Activated T-cell treated with anti-CD3 and anti-CD28 coated beads for 4 hours (primary cell): ENCODE results near the gene ABCA1.
"Not testable (repeated sequence)": the region's sequence is repeated elsewhere in the genome, so short reads cannot be mapped to it uniquely, and the experiment has no call there.

Experiments used
- DNase-seq: peaks from one replicate; pipeline ENCODE4 v3.0.0-alpha.2; 2020

ABCA1 gene

DNA sequence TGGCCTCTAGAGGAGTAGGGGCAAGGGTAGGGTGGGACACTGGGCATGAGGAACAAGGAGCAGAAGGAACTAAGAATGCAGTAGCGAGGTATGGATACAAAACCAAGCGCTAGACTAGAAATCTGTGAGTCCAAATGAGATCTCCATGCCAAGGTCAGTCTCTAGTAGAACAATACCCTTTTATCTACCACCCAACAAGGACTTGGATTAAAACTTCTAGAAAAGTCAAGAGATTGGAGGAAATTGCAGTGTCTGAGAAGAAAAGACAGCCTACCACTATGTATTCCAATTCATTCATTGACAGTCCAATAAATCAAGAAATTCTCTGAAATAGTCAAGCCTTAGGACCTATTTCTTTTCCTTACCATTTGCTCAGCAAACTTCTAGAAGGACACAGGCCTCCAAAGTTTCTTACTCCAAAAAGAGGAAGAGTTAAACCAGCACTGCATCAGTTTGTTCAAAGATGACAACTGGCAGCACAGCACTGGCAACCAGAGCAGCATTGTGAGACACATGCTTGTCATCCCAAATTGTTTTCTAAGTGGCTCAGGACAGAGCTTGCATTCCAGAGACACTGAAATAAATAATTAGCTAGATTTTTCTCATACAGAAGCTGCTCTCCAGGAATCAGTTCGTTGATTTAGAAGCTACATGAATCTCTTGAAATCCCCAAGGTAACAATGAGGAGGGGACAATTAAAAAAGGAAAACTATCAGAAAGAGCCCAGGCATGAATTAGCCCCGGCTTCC is 22.6 kb downstream of the ABCA1 start:
- no peak for DNase-seq

DNA sequence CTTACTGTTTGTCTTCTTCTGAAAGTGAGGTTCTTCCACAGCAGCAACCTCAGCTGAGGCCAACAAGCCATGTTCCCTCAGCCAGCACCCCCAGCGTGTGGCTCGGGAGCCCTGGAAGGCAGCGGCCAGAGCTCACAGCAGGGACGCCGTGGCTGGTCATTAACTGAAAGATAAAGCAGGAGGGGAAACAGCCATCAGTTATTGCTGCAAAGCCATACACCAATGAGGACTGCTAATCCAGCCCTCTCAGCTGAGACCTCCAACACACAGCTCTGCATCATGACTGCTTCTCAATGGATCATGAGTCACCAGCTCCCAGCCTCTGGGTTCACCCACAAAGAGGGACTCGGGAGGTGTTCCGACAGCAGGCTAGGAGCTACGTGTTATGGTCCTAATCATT is 24.3 kb downstream of the ABCA1 start:
- no peak for DNase-seq

DNA sequence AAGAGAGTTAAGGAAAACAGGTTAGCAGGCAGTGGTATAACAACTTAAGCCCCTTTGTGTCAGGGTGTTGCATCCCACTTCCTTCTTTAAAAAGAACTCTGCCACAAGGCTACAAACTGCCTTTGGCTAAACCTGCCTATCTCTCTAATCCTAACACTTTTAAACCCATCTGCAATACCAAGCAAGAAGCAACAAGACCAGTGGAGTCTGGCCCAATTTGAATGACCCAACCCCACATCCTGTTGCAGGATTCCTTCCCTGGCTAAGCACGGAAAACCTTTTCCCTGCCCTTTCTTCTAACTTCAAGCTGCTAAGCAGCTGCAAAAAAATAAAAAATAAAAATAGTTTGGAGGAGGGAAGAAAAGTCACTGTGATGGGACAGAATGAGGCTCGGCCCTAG is 27.1 kb downstream of the ABCA1 start:
- no peak for DNase-seq

DNA sequence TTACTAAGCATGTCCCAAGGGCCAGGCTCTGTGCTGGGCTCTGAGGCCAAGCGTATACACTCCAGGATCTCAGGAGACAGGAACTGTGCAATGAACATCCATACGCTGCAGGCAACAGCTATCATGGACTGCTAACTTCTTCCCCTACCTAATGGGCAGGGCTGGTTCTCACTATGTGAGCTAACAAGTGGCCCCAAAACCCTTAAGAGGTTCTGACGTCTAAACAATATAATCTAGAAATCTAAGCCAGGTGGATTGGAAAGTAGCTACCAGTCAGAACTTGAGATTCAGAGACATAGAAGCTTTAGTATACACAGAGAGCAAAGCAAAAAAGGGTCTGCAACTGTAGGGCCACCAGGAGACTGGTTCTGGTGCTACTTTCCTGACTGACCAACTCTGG is 27.6 kb downstream of the ABCA1 start:
- no peak for DNase-seq

DNA sequence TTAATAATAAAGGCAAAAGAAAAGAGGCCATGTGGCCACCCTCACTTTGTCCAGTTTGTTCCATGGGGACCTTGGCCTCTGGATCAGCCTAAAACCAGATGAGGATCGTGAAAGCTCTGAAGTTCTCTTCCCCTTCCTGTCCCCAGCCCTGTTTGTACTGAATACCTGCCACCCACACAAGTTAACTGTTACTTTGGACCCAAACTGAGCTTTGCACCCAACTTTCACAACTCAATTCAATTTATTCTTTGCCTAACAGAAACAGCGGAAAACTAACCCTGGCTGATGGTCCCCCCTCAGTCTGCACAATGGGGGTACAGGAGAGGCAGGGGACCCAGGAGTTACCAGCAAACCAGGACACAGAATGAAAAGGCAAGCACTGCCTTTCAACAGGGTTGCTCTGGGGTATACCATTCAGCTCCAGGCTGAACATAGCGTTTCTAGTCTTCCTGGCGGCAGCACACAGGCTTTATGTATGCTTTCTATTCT is 28.2 kb downstream of the ABCA1 start:
- DNase-seq, result no peak

DNA sequence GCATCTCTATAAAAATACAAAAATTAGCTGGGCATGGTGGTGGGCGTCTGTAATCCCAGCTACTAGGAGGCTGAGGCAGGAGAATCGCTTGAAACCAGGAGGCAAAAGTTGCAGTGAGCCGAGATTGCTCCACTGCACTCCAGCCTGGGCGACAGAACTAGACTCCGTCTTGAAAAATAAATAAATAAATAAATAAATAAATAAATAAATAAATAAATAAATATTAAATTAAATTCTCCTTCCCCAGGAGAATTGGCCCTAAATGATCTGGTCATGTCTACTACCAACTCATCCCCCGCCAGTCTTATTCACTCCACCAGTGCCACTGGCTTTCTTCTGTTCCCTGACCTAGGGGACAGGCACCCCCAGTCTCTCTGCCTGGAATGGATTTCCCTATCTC is 29.6 kb downstream of the ABCA1 start:
- DNase-seq, result not testable (repeated sequence)

DNA sequence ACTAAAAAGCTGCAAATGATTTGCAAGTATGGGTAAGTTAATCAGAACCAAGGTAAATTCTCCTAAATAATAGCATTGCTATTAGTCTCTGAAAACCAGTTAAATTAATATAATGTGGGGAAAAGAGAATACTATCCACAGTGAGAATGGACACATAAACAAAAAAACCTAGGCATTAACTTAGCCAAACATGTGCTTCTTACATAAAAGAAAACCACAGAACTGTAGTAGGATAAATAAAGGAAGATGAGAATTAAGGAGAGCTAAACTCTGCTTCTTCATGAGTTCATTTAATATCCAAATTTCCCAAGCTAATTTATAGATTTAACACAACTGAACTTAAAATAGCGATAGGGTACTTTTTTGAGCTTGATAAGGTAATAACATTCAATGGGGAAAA is 31.8 kb downstream of the ABCA1 start:
- DNase-seq, result no peak

DNA sequence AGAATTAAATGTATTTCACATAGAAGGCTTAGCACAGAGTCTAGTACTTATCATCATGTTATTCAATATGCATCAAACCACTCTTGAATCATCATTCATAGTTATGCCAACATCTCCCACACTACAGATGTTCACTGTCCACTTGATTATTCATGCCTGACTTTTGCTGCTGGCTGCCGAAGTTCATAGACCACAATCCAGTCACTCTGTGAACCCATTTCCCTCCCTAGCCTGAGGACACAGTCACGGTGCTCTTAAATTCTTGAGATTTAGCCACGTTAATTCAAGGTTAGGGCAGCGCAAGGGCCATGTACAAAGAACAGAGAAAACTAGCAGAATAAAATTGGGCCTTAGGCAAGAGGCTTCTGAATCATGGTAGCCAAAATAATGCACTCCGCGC is 32.4 kb downstream of the ABCA1 start:
- no peak for DNase-seq

DNA sequence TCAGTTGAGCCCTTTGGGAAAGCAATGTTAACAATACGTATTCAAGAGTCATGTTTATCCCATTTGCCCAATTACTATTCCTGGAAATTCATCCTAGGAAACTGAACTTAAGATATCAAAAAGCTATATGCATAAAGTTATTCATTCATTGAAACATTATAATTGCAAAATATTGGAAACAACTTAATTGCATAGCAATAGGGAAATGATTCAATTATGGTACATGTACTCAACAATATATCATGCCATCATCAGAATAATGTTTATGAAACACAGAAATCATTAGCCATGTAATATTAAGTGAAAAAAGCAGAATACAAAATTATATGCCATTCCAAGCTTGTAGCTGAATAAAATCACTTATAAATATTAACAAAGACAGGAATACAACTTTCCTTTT is 35.3 kb downstream of the ABCA1 start:
- no peak for DNase-seq

DNA sequence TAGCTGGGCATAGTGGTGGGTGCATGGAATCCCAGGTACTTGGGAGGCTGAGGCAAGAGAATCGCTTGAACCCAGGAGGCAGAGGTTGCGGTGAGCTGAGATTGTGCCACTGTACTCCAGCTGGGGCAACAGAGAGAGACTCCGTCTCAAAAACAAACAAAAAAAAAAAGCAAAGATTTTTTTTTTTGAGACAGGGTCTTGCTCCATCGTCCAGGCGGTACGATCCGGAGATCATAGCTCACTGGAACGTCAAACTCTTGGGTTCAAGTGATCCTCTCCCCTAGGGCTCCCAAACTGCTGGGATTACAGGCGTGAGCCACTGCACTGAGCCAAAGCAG is 37.6 kb downstream of the ABCA1 start:
- DNase-seq, result no peak

DNA sequence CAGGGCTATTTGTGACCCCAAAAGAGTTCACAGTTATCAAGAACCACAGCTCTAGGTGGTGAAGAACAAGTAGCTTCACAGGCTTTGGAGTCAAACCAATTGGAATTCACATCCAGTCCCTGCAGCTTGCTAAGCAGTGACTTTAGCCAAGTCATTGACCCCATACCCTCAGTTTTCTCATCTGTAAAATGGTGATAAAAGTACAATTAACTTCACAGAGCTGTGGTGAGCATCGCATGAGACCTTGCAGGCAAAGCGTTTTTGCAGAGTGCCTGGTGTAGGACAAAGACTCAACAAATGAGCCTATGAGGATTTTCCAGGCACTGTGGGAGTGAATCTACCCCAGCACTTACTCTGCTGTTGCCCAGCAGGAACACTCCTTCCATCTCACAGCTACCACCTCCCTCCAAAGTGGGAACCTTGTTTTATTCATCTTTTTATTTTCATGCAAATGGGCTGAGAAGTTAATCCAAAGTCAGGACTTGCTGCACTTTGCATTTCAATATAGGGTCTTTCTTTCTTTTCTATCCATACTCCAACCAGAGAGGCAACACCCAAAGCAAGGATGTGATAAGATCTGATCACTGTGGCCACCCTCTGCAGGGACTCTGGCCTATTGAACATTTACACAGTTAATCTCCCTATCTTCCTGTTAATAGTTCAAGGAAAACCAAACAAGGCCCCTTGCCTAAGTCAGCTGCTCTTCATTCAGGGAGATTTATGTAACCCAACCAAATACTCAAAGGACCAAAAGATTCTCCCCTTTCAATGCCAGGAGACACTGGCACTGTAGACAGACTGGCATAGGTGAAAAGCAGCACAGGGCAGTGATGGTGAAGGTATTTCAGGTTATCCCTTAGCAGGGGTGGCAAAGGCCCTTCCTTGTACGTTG is 41.9 kb downstream of the ABCA1 start:
- no peak for DNase-seq

DNA sequence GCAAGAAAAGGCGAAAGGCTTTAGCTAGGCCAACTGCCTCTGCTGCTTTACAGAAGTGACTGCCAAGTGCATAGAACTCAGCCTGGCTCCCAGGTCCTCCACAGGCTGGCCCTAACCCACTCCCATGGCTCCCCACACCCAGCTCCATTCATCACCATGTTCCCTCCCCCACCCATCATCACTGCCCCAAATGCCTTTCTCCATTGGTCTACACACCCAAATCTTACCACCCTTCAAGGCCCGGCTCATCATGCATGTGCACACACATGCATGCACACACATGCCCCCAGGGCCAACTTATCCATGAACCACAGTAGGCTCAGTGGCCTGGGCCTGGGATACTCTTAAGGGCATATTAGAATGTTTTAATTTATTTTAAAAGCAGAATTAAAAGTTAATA is 44.8 kb downstream of the ABCA1 start:
- no peak for DNase-seq

DNA sequence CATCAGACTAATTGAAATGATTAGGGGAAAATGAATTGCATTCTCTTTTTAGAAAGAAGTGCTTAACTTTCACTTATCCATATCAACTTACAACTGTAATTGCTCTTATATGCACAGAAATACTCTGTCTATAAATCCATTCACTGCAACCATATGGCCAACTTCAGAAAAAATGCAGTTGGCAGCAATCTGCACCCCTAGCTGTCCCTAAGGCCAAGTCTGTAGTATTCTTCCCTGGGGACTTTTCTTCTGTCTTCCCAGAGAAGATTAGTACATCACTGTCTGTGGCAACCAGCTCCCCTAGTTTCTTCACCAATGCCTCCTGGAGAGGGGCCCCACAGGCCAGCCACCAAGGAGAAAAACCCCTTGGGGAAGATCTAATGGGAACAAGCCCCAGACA is 45.4 kb downstream of the ABCA1 start:
- no peak for DNase-seq

DNA sequence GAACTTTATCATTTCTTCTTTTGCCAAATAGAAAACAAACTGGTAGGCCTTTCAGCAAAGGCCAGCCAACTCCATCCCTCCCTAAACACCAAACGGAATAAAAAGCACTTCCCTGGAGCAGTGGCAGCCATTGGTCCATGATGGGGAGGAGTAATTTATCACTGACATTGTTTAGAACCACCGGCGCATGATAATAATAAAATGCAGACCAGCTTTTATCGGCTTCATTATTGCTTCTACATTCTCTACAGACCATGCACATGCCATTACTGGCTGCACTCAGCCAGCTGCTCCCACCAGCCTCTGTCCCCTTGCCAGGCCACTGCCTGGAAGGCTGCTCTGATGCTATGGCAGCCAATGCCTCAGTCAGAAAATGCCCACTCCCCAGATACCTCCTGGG is 45.9 kb downstream of the ABCA1 start:
- no peak for DNase-seq

DNA sequence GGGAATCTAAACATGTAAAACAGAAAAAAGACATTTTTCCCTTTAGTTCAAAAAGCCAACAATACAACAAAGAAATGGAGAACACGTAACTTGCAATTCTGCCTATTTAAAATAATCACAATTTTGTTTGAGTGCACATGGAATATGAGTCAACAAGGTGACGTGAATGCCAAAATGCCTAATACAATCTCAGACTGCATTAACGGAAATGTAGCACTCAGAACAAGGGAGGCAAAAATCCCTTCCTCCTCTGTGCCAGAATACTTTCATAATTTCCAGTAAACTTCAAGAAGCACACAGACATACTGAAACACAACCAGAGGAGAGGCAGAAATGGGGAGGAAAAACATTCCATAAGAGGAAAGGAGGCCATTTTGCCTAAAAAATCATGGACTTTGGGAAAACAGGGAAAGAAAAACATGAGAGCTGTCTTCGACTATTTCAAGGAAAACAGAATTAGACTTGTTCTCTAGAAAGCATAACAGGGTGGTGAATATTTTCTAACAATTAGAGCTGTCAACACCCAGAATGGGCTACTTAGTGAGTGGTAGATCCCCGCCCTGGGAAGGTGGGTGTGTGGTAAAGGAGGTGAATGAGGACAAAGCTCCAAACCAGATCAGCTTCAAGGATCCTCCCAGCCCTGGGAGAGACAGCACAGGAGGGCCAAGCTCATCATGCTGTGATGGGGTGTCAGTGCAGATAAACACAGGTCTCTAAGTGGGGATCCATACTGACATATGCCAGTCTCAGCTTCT is 48.2 kb downstream of the ABCA1 start:
- DNase-seq, result no peak

DNA sequence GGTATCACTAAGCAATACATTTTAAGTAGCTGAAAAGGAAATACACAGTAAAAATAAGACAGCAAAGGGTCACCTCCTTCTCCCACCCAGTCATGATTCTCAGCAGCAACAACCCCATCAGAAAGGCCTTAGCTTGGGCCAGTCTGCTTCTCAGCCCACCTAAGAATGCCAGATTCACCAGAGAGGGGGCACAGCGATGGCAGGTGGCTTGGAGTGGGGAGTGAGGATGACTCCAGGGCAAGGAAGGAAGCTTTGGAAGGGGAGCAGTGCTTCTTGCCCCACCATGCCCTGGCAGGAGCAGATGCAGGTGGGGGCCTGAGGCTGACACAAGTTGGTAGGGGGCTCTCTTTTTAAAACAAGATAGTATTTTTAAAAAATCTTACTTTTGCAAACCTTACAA is 51.4 kb downstream of the ABCA1 start:
- DNase-seq, result no peak

DNA sequence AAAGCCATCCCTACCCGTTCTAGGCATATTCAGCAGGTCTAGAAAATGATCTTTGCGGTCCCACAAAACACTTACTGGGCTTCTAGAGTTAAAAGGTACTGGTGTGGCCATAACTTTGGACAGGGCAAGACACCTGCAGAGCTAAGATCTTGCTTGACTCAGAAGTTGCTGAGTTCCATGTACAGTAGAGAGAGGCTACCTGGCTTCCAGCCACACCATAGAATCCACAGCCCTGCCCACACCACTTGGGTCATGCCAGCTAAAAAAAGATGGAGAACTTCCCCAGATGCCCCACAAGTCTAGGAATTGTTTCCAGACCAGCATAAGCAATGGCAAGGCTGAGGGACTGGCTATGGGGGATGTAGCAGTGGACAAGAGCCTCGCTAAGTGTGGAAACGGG is 52.1 kb downstream of the ABCA1 start:
- DNase-seq, result no peak

DNA sequence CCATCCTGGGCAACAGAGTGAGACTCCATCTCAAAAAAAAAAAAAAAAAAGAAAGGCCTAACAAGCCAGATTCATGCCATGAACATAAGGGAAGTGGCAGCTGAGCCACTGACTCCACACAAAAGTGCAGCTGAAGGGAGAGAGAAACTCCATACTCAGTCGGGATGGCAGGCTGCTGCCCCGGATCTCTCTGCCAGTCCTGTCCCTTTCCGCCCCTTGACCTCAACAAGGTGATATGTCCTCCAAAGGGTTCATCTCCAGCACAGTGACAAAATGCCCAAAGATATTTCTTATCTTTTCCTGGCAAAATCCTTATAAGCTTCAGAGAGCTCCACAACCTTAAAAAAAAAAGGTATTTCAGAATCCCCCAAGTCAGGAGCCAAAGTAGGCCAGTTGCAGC is 52.6 kb downstream of the ABCA1 start:
- DNase-seq, result no peak

DNA sequence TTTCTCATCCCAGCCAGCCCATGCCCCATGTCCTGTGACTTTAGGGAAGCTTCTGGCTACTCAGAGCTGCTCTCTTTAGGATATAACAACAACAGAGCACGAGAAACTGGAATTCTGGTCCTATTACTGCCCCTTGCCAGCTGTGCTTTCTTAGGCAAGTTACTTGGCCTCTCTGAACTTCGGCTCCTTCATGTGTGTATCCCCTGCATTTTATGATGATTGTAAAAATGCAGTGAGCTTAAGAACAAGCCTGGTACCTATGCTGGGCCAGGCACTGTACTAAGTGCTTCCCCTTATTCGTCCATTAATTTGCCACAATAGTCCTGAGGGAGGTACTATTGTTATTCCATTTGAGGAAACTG is 54.5 kb downstream of the ABCA1 start:
- DNase-seq, result no peak

DNA sequence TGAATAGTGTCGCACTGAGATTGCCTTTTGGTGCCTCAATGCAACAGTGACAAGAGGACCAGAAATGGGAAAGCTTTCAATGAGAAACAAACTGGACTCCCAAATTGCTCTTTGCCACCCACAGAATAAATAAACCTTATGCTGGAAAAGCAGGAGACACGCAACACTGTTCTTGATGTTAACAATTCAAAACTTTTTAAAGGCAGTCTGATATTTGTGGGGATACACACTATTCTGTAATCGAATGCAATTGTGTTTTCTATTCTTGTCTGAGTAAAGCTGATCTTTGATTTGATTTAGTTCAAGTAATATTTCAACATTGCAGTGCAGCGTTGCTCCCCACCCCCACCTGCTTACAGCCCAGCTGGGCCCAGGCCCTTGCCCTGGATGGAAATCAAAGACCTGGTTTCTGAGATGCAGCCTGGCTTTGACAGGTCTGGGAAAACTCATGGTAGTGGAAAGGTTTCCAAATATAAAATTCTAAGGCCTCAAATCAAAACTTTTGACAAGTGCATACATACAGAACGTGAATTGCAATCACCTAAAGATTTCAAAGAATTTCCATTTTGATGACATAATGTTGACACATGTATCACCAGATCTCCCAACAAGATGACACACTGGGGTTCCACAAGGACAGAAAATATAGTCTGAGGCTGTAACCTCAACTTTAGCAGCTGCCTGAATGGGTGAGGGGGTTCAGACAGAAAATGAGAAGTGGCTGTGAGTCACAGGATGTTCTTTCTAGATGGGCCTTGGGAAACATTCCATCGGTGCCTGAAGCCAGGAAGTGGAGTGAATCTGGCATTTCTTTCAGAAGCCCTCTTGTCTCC is 55.1 kb downstream of the ABCA1 start:
- no peak for DNase-seq

DNA sequence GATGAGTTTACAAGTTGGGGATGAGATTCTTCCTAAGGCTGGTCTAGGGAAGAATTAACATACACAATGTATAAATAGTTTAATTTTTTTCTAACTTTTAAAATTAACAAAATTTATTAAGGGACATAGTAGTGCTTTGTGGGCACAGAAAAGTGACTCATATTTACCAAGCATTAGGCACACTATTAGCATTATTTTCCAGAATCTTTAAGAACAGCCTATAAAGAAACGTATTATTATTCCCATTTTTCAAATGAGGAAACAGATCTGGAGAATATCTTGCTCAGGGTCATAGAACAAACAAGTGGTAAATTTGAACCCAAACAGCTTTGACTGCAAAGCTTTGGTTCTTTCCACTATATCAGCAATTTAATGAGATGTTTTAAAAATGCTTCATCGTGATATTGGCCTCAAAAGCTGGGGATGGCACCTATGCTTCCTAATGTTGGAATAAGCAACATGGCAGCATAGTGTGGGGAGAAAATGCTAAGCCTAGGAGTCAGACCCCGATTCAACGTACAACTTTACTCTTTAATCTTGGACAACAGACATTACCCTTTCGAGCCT is 55.9 kb downstream of the ABCA1 start:
- no peak for DNase-seq

DNA sequence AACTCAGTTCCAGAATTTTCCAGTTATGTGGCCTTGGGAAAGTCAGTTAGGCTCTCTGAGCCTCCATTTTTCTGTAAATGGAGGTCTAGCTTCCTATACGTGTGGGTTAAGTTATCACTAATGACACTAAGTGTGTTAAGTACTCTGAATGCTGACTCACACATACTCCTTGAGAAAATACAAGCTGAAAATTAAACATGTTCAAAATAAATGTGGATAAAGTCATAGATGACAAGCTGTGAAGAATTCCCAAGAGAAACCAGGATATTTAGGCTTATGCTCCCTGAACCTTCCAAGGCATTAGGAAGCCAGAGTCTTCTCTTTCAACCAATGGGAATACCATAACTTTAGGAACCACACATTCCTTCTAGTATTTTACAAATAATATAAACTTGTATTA is 58.1 kb downstream of the ABCA1 start:
- DNase-seq, result no peak
